Measurements from ENCODE around the gene IKBKE. TPM values are rescaled to one million over a fixed set of nuclear protein-coding genes. Genes with fewer than 3 reads are reported as not detected.

IKBKE gene
- total and polyA plus RNA-seq, 2 donors (not counting 3 experiments of a cell fraction or from before 2014, with no cell fraction given), result 17.9 to 20.7 TPM

DNA sequence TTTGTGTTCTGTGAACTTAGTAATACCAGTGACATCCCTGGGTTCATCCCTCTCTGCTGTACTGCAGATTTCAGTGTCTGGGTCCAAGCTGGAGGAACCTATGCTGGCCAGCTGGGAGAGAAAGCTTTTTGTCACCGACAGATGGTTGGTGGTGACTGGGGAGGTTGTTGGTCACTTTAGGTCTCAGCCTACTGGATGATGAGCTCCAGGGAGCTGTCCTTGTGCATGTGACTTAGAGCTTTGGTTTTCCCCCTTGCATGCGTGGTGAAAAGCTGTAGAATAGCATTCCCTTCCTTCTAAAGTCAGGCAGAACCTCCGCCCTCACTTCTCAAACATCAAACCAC lies 22.9 kb upstream of the IKBKE start:
- H2AFZ ChIP-seq (ENCODE audit: low read depth, low read length), result no peak overlapping the region
- TF ChIP-seq EZH2 (IDR thresholded peaks at IDR 0.05; ENCODE audit: borderline replicate concordance, low read depth, low read length, severe bottlenecking), result no peak

GRCh38 chr1:206447792-206448191 lies 22.5 kb upstream of the IKBKE start:
- Histone ChIP-seq H3K9ac (replicated peaks; ENCODE audit: extremely low read depth, insufficient read depth, low read length) (no peak overlapping the region), H3K4me1 (ENCODE audit: control insufficient read depth, extremely low read depth, insufficient read depth, low read length) (peaks cover 22% of the 10 kb centered on the region), H3K4me2 (ENCODE audit: insufficient read depth, low read length) (no peak overlapping the region), H3K9me1 (replicated peaks; ENCODE audit: control insufficient read depth, extremely low read depth, insufficient read depth, low read length) (no peaks in the 10 kb centered on the region), H3K27me3 (ENCODE audit: control insufficient read depth in 2 of 2, insufficient read depth in 2 of 2, low read length in 2 of 2) (no peaks in the 10 kb centered on the region), H2AFZ (ENCODE audit: low read depth, low read length) (no peak overlapping the region), H3K36me3 (ENCODE audit: control insufficient read depth in 2 of 2, extremely low read depth in 1 of 2, insufficient read depth in 2 of 2, low read length in 2 of 2) (peaks cover 14 to 38% of the 10 kb centered on the region in 2 experiments), H3K27ac (ENCODE audit: insufficient read depth, low read depth, low read length) (no peak overlapping the region), H3K4me3 (replicated peaks in 1 of 3; ENCODE audit: insufficient read depth in 1 of 3, low read depth in 1 of 3, low read length in 3 of 3) (no peak overlapping the region), H4K20me1 (replicated peaks; ENCODE audit: control insufficient read depth, extremely low read depth, insufficient read depth, low read length) (no peaks in the 10 kb centered on the region), H3K79me2 (ENCODE audit: control insufficient read depth, insufficient read depth, low read length) (no peaks in the 10 kb centered on the region), H3K9me3 (replicated peaks; ENCODE audit: control insufficient read depth, insufficient read depth, low read length) (no peaks in the 10 kb centered on the region)
- ChIA-PET POLR2A (no interaction called here), CTCF (interaction anchor here (1.1 kb wide), 1 partner anchor 13 kb away, joined by 3 read pairs; no protein-coding TSS in a partner anchor)
- intact Hi-C loops (cut with micrococcal nuclease), result no loop called here
- no TSS peak for BruUV-seq (replicated peaks)
- dilution Hi-C loops (cut with MboI; ENCODE audit: extremely low pct_ligation_motif_present, low sequenced_read_pairs), result no loop called here
- DNase-seq (ENCODE audit: low read depth, low spot score), result no peak
- no peak for FAIRE-seq
- TF ChIP-seq CTCF (IDR thresholded peaks at IDR 0.05; ENCODE audit: extremely low read depth in 1 of 2, insufficient read depth in 1 of 2, low read depth in 1 of 2, low read length in 2 of 2) (no peak), FOS (IDR thresholded peaks at IDR 0.05; ENCODE audit: borderline replicate concordance, insufficient read depth, low read length) (no peak), JUN (IDR thresholded peaks at IDR 0.05; ENCODE audit: borderline replicate concordance, insufficient read depth, insufficient read length, low read depth) (no peak), MYC (IDR thresholded peaks at IDR 0.05; ENCODE audit: low read depth, low read length) (no peak), POLR2AphosphoS5 (IDR thresholded peaks at IDR 0.05; ENCODE audit: insufficient read depth, low read depth, low read length) (no peak), EZH2 (IDR thresholded peaks at IDR 0.05; ENCODE audit: borderline replicate concordance, low read depth, low read length, severe bottlenecking) (no peak), POLR2A (IDR thresholded peaks at IDR 0.05; ENCODE audit: low read depth, low read length) (no peak), GATA2 (IDR thresholded peaks at IDR 0.05; ENCODE audit: insufficient read depth, insufficient read length, low read depth, low read length) (no peak), MAX (IDR thresholded peaks at IDR 0.05; ENCODE audit: insufficient read depth, insufficient read length) (no peak)

More for the DNA sequence above, 22.9 kb upstream of the IKBKE start:
- Histone ChIP-seq H3K9ac (replicated peaks; ENCODE audit: extremely low read depth, insufficient read depth, low read length) (no peak overlapping the region), H3K4me1 (ENCODE audit: control insufficient read depth, extremely low read depth, insufficient read depth, low read length) (peaks cover 22% of the 10 kb centered on the region), H3K27me3 (ENCODE audit: control insufficient read depth in 2 of 2, insufficient read depth in 2 of 2, low read length in 2 of 2) (no peaks in the 10 kb centered on the region), H3K79me2 (ENCODE audit: control insufficient read depth, insufficient read depth, low read length) (no peaks in the 10 kb centered on the region), H3K9me3 (replicated peaks; ENCODE audit: control insufficient read depth, insufficient read depth, low read length) (no peaks in the 10 kb centered on the region), H3K4me3 (replicated peaks in 1 of 3; ENCODE audit: insufficient read depth in 1 of 3, low read depth in 1 of 3, low read length in 3 of 3) (no peak overlapping the region), H4K20me1 (replicated peaks; ENCODE audit: control insufficient read depth, extremely low read depth, insufficient read depth, low read length) (no peaks in the 10 kb centered on the region), H3K9me1 (replicated peaks; ENCODE audit: control insufficient read depth, extremely low read depth, insufficient read depth, low read length) (no peaks in the 10 kb centered on the region), H3K36me3 (ENCODE audit: control insufficient read depth in 2 of 2, extremely low read depth in 1 of 2, insufficient read depth in 2 of 2, low read length in 2 of 2) (peaks cover 17 to 37% of the 10 kb centered on the region in 2 experiments), H3K27ac (ENCODE audit: insufficient read depth, low read depth, low read length) (no peak overlapping the region), H3K4me2 (ENCODE audit: insufficient read depth, low read length) (no peak overlapping the region)
- CTCF ChIA-PET, result interaction anchor here (1.1 kb wide), 1 partner anchor 13 kb away, joined by 3 read pairs; no protein-coding TSS in a partner anchor
- BruUV-seq (replicated peaks), result no TSS peak
- POLR2A ChIA-PET, result no interaction called here
- DNase-seq (ENCODE audit: low read depth, low spot score) (no peak), FAIRE-seq (no peak)
- dilution Hi-C loops (cut with MboI; ENCODE audit: extremely low pct_ligation_motif_present, low sequenced_read_pairs) (no loop called here), intact Hi-C loops (cut with micrococcal nuclease) (no loop called here)

Measured in endothelial cell of umbilical vein (primary cell).